SK-N-MC (cell line): ENCODE data around the gene NFATC2.

Experiments
- EZH2 ChIP-seq: fragments of 200-600 bp; sonication (generic); IDR thresholded peaks from one replicate; pipeline ENCODE4 v1.6.1; 2017; ENCODE audit warnings: antibody characterized with exemption
- POLR2AphosphoS5 ChIP-seq: IDR thresholded peaks from 2 replicates; pipeline ENCODE4 v1.6.1; 2012; ENCODE audit warnings: mild to moderate bottlenecking, low read depth, low read length, borderline replicate concordance

DNA sequence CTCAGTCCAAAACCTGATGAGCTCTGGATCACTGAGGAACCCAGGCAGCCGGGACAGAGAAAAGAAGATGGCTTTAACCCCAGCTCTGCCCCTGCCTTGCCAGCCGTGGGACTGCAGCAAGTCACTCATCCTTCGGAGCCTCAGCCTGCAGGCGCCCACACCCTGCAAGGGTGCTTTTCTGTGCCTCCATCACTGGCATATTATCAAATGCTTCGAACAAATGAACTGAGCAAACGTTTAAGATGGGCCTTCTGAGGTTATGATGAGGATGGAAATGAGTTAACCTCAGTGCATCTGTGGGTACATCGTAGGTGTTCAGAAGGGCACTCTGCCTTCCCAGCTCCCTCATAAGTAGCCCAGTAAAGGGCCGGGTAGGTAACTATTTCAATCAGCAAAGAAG is 79.0 kb downstream of the NFATC2 start:
- TF ChIP-seq EZH2 (no peak), POLR2AphosphoS5 (no peak)
